Astrocyte (in vitro differentiated cells and primary cell): ENCODE results near the gene ADAMTS3. TPM values are rescaled to one million over a fixed set of nuclear protein-coding genes. Genes with fewer than 3 reads are reported as not detected.

ENCODE experiments used
- DNase-seq: peaks from one replicate; pipeline ENCODE4 v3.0.0-alpha.2; 2010; ENCODE audit warnings: low read depth
- FAIRE-seq: peaks from 2 replicates; lab custom pipeline; 2011; peaks lifted over from hg19 to GRCh38; lab: Jason Lieb, UNC
- H2AFZ ChIP-seq: 2 replicates; pipeline ENCODE4 v1.6.0; 2012; ENCODE audit warnings: low read depth, low read length, inconsistent platforms
- H3K27ac ChIP-seq: 2 replicates; pipeline ENCODE4 v1.5.1; 2011; ENCODE audit warnings: low read depth, low read length, inconsistent platforms
- H3K27me3 ChIP-seq: 2 replicates; pipeline ENCODE4 v1.6.0; 2011; ENCODE audit warnings: low read length, inconsistent platforms; ENCODE audit not compliant: insufficient read depth
- H3K36me3 ChIP-seq: 2 replicates; pipeline ENCODE4 v1.5.1; 2011; ENCODE audit warnings: low read length, inconsistent platforms; ENCODE audit not compliant: insufficient read depth
- H3K4me1 ChIP-seq: 2 replicates; pipeline ENCODE4 v1.5.1; 2011; ENCODE audit warnings: low read length, inconsistent platforms; ENCODE audit not compliant: insufficient read depth
- H3K4me2 ChIP-seq: 2 replicates; pipeline ENCODE4 v1.6.0; 2012; ENCODE audit warnings: low read length, inconsistent platforms
- H3K4me3 ChIP-seq: 2 replicates; pipeline ENCODE4 v1.5.1; 2011; ENCODE audit warnings: low read depth, mild to moderate bottlenecking, low read length, inconsistent platforms; ENCODE audit not compliant: insufficient read depth
- H3K79me2 ChIP-seq: 2 replicates; pipeline ENCODE4 v1.6.0; 2012; ENCODE audit warnings: mild to moderate bottlenecking, low read length, inconsistent platforms; ENCODE audit not compliant: insufficient read depth
- H3K9ac ChIP-seq: 2 replicates; pipeline ENCODE4 v1.6.0; 2012; ENCODE audit warnings: mild to moderate bottlenecking, low read length, inconsistent platforms
- H3K9me3 ChIP-seq: 2 replicates; pipeline ENCODE4 v1.5.1; 2012; ENCODE audit warnings: low read depth, mild to moderate bottlenecking, low read length, inconsistent platforms; ENCODE audit not compliant: insufficient read depth
- H4K20me1 ChIP-seq: 2 replicates; pipeline ENCODE4 v1.6.0; 2012; ENCODE audit warnings: low read length, inconsistent platforms; ENCODE audit not compliant: insufficient read depth
- H3K27ac Mint-ChIP-seq: one replicate; pipeline ENCODE4 v1.8.0; 2021; ENCODE audit warnings: mild to moderate bottlenecking, mixed read lengths; ENCODE audit not compliant: unreplicated experiment
- H3K27me3 Mint-ChIP-seq: one replicate; pipeline ENCODE4 v1.8.0; 2021; ENCODE audit warnings: low read depth, mixed read lengths; ENCODE audit not compliant: unreplicated experiment
- H3K36me3 Mint-ChIP-seq: one replicate; pipeline ENCODE4 v1.8.0; 2021; ENCODE audit warnings: low read depth, mixed read lengths; ENCODE audit not compliant: unreplicated experiment
- H3K4me1 Mint-ChIP-seq: one replicate; pipeline ENCODE4 v1.8.0; 2021; ENCODE audit warnings: low read depth, mixed read lengths; ENCODE audit not compliant: unreplicated experiment
- H3K4me3 Mint-ChIP-seq: one replicate; pipeline ENCODE4 v1.8.0; 2021; ENCODE audit warnings: mild to moderate bottlenecking, moderate library complexity, mixed read lengths; ENCODE audit not compliant: unreplicated experiment
- H3K9me3 Mint-ChIP-seq: one replicate; pipeline ENCODE4 v1.8.0; 2021; ENCODE audit warnings: mild to moderate bottlenecking, mixed read lengths; ENCODE audit not compliant: unreplicated experiment
- EZH2 ChIP-seq: IDR thresholded peaks from 2 replicates; pipeline ENCODE4 v1.6.1; 2012; ENCODE audit warnings: mild to moderate bottlenecking, low read length, inconsistent platforms; ENCODE audit not compliant: insufficient read depth
- total RNA-seq: library from RNA; stranded (reverse); gene quantifications from 2 replicates; pipeline ENCODE4 v1.2.1, GENCODE V29; 2021
- TF ChIP-seq, protein P1 (sequence below): IDR thresholded peaks from 2 replicates; pipeline ENCODE4 v1.5.1; 2011; ENCODE audit warnings: low read depth, mild to moderate bottlenecking, inconsistent platforms, low read length, moderate library complexity; ENCODE audit not compliant: insufficient read depth

Gene ADAMTS3
- total RNA-seq, 1 donor from 2014 or later, result 4.2 TPM

- Histone ChIP-seq H3K9me3 (no peaks in the 10 kb centered on the region), H3K27me3 (no peaks in the 10 kb centered on the region), H3K79me2 (no peaks in the 10 kb centered on the region), H3K27ac (no peak overlapping the region), H2AFZ (no peak overlapping the region), H3K36me3 (no peaks in the 10 kb centered on the region), H3K4me3 (no peak overlapping the region), H3K9ac (no peak overlapping the region), H3K4me1 (no peaks in the 10 kb centered on the region), H4K20me1 (no peaks in the 10 kb centered on the region), H3K4me2 (no peak overlapping the region)
- Mint-ChIP-seq H3K9me3 (no peaks in the 10 kb centered on the region), H3K27ac (no peak overlapping the region), H3K27me3 (no peaks in the 10 kb centered on the region), H3K36me3 (no peaks in the 10 kb centered on the region), H3K4me3 (no peak overlapping the region), H3K4me1 (no peaks in the 10 kb centered on the region)
- no peak for TF ChIP-seq EZH2
- TF ChIP-seq, protein P1, sequence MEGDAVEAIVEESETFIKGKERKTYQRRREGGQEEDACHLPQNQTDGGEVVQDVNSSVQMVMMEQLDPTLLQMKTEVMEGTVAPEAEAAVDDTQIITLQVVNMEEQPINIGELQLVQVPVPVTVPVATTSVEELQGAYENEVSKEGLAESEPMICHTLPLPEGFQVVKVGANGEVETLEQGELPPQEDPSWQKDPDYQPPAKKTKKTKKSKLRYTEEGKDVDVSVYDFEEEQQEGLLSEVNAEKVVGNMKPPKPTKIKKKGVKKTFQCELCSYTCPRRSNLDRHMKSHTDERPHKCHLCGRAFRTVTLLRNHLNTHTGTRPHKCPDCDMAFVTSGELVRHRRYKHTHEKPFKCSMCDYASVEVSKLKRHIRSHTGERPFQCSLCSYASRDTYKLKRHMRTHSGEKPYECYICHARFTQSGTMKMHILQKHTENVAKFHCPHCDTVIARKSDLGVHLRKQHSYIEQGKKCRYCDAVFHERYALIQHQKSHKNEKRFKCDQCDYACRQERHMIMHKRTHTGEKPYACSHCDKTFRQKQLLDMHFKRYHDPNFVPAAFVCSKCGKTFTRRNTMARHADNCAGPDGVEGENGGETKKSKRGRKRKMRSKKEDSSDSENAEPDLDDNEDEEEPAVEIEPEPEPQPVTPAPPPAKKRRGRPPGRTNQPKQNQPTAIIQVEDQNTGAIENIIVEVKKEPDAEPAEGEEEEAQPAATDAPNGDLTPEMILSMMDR, result no peak
- DNase-seq, result no peak
- FAIRE-seq, result no peak
Measured at GRCh38 chr4:72344418-72344817, 224.6 kb downstream of the ADAMTS3 start.

GRCh38 chr4:72341432-72341820, 227.6 kb downstream of the ADAMTS3 start:
- H3K27ac ChIP-seq, result no peak overlapping the region
- Mint-ChIP-seq H3K27ac (no peak overlapping the region), H3K36me3 (no peaks in the 10 kb centered on the region), H3K27me3 (no peaks in the 10 kb centered on the region), H3K4me1 (no peaks in the 10 kb centered on the region), H3K9me3 (no peaks in the 10 kb centered on the region), H3K4me3 (no peak overlapping the region)
- H3K4me1 ChIP-seq, result no peaks in the 10 kb centered on the region
- DNase-seq, result no peak
- H2AFZ ChIP-seq, result no peak overlapping the region
- no peak for FAIRE-seq
- TF ChIP-seq, protein P1, result no peak
- no peak for TF ChIP-seq EZH2
- H3K4me2 ChIP-seq, result no peak overlapping the region
- no peaks in the 10 kb centered on the region for H3K9me3 ChIP-seq
- H3K4me3 ChIP-seq, result no peak overlapping the region
- H4K20me1 ChIP-seq, result no peaks in the 10 kb centered on the region
- H3K79me2 ChIP-seq, result no peaks in the 10 kb centered on the region
- no peaks in the 10 kb centered on the region for H3K36me3 ChIP-seq
- no peak overlapping the region for H3K9ac ChIP-seq
- no peaks in the 10 kb centered on the region for H3K27me3 ChIP-seq

GRCh38 chr4:72340803-72341431, 228.1 kb downstream of the ADAMTS3 start:
- Histone ChIP-seq H3K9me3 (no peaks in the 10 kb centered on the region), H3K9ac (no peak overlapping the region), H4K20me1 (no peaks in the 10 kb centered on the region), H3K27ac (no peak overlapping the region), H2AFZ (no peak overlapping the region), H3K4me3 (no peak overlapping the region), H3K27me3 (no peaks in the 10 kb centered on the region), H3K4me1 (no peaks in the 10 kb centered on the region), H3K4me2 (no peak overlapping the region), H3K79me2 (no peaks in the 10 kb centered on the region), H3K36me3 (no peaks in the 10 kb centered on the region)
- Mint-ChIP-seq H3K36me3 (no peaks in the 10 kb centered on the region), H3K4me1 (no peaks in the 10 kb centered on the region), H3K4me3 (no peak overlapping the region), H3K27ac (no peak overlapping the region), H3K27me3 (no peaks in the 10 kb centered on the region), H3K9me3 (no peaks in the 10 kb centered on the region)
- TF ChIP-seq, protein P1, result no peak
- no peak for TF ChIP-seq EZH2
- FAIRE-seq, result no peak
- peak; percentile 19 for DNase-seq
